SK-N-SH (cell line): Measurements from ENCODE around the gene HDHD2. TPM values are rescaled to one million over a fixed set of nuclear protein-coding genes. Genes with fewer than 3 reads are reported as not detected.

Source experiments
- CTCF ChIA-PET: fragments of 300-600, 350-600 bp; formaldehyde crosslinking; extraction: SDS; loops from one replicate; lab custom pipeline; 2021; lab: Yijun Ruan, JAX
- POLR2A ChIA-PET: fragments of 350-600 bp; sonication (Branson Sonifier 250); formaldehyde crosslinking; extraction: SDS; loops from one replicate; lab custom pipeline; 2020; ENCODE audit warnings: antibody characterized with exemption, inconsistent platforms; lab: Yijun Ruan, JAX
- DNase-seq: peaks from one replicate; pipeline ENCODE4 v3.0.0; 2012
- H2AFZ ChIP-seq: fragments of 200-600 bp; sonication (generic); 2 replicates; pipeline ENCODE4 v1.8.1; 2016; ENCODE audit warnings: antibody characterized with exemption, mild to moderate bottlenecking, low read depth
- H3F3A ChIP-seq: fragments of 200-600 bp; sonication (generic); replicated peaks from 2 replicates; pipeline ENCODE3; 2016; ENCODE audit warnings: antibody characterized with exemption, mild to moderate bottlenecking; ENCODE audit not compliant: insufficient read depth
- H3K27ac ChIP-seq, 2 experiments: fragments of 200-500 bp in 1 of 2; fragments of 200-600 bp in 1 of 2; sonication (Bioruptor generic) in 1 of 2; sonication (generic), shearing (Covaris generic) in 1 of 2; 2 replicates each; pipeline versions ENCODE4 v1.5.1 to v1.6.1; 2014 to 2016; ENCODE audit warnings: low read depth in 2 of 2, inconsistent platforms in 1 of 2, low read length in 1 of 2, mild to moderate bottlenecking in 1 of 2, mixed read lengths in 1 of 2
- H3K27me3 ChIP-seq: fragments of 200-600 bp; sonication (generic), shearing (Covaris generic); 2 replicates; pipeline ENCODE4 v1.6.1; 2016; ENCODE audit warnings: mixed run types; ENCODE audit not compliant: insufficient read depth
- H3K36me3 ChIP-seq, 2 experiments: fragments of 200-500 bp in 1 of 2; fragments of 200-600 bp in 1 of 2; sonication (Bioruptor generic) in 1 of 2; sonication (generic) in 1 of 2; replicated peaks in 1 of 2; 2 replicates each; pipeline versions ENCODE3 to v1.5.1; 2014 to 2016; ENCODE audit warnings: low read length in 1 of 2, mild to moderate bottlenecking in 1 of 2; ENCODE audit not compliant: insufficient read depth in 2 of 2, control insufficient read depth in 1 of 2
- H3K4me1 ChIP-seq, 2 experiments: fragments of 200-500 bp in 1 of 2; fragments of 200-600 bp in 1 of 2; sonication (Bioruptor generic) in 1 of 2; sonication (generic), shearing (Covaris generic) in 1 of 2; 2 replicates each; pipeline versions ENCODE4 v1.5.1 to v1.6.1; 2014 to 2016; ENCODE audit warnings: low read depth in 1 of 2, low read length in 1 of 2, mixed run types in 1 of 2; ENCODE audit not compliant: insufficient read depth in 2 of 2, control insufficient read depth in 1 of 2
- H3K4me2 ChIP-seq: fragments of 200-600 bp; sonication (generic), shearing (Covaris generic); 2 replicates; pipeline ENCODE4 v1.6.1; 2017; ENCODE audit warnings: mixed run types
- H3K4me3 ChIP-seq, 2 experiments: fragments of 200-500 bp in 1 of 2; fragments of 200-600 bp in 1 of 2; sonication (Bioruptor generic) in 1 of 2; sonication (generic), shearing (Covaris generic) in 1 of 2; 2 replicates each; pipeline versions ENCODE4 v1.5.1 to v1.8.1; 2014 to 2016; ENCODE audit warnings: low read depth in 2 of 2, inconsistent platforms in 1 of 2, low read length in 1 of 2, mild to moderate bottlenecking in 1 of 2, mixed read lengths in 1 of 2, moderate library complexity in 1 of 2
- H3K79me2 ChIP-seq: fragments of 200-600 bp; sonication (generic); 2 replicates; pipeline ENCODE4 v1.8.1; 2017; ENCODE audit warnings: mild to moderate bottlenecking; ENCODE audit not compliant: insufficient read depth
- H3K9ac ChIP-seq: fragments of 200-600 bp; sonication (generic); 2 replicates; pipeline ENCODE4 v1.6.1; 2017; ENCODE audit warnings: mixed run types
- H3K9me2 ChIP-seq: fragments of 200-600 bp; sonication (generic); 2 replicates; pipeline ENCODE4 v1.6.1; 2017; ENCODE audit warnings: mixed run types
- H3K9me3 ChIP-seq: fragments of 200-600 bp; sonication (generic); 2 replicates; pipeline ENCODE4 v1.6.1; 2017; ENCODE audit warnings: mixed run types, mild to moderate bottlenecking, moderate library complexity
- H4K20me1 ChIP-seq: fragments of 200-600 bp; sonication (generic); 2 replicates; pipeline ENCODE4 v1.6.1; 2017; ENCODE audit warnings: mild to moderate bottlenecking, mixed run types; ENCODE audit not compliant: insufficient read depth
- ELF1 ChIP-seq: IDR thresholded peaks from 2 replicates; pipeline ENCODE4 v1.4.0; 2012
- EZH2phosphoT487 ChIP-seq: fragments of 200-600 bp; sonication (generic); IDR thresholded peaks from 2 replicates; pipeline ENCODE4 v1.6.1; 2017; ENCODE audit warnings: low read depth, mixed run types, mild to moderate bottlenecking, antibody characterized with exemption, moderate library complexity, borderline replicate concordance
- GATA2 ChIP-seq: sonication (generic); formaldehyde crosslinking; IDR thresholded peaks from 2 replicates; pipeline ENCODE4 v1.5.0; 2020; ENCODE audit warnings: mild to moderate bottlenecking, missing genetic modification reagents
- MEF2A ChIP-seq: IDR thresholded peaks from 2 replicates; pipeline ENCODE4 v1.4.0; 2012; ENCODE audit warnings: low read depth, borderline replicate concordance
- YY1 ChIP-seq: IDR thresholded peaks from 2 replicates; pipeline ENCODE4 v1.4.0; 2012; ENCODE audit warnings: low read depth, mild to moderate bottlenecking
- WGBS: methylation state at CpG from one replicate; pipeline ENCODE4 v1.1.6; 2017; ENCODE audit warnings: low lambda C conversion rate; 5-methylcytosine and 5-hydroxymethylcytosine counted together
- polyA plus RNA-seq, 3 experiments: library from polyadenylated mRNA; depleted of rRNA; stranded (reverse); fragments of >200 nt; gene quantifications; 2 replicates each; pipeline ENCODE4 v1.2.3, GENCODE V29; 2012
- TF ChIP-seq, protein P1 (sequence below): fragments of 150-350 bp; IDR thresholded peaks from 2 replicates; pipeline ENCODE4 v1.6.1; 2016; ENCODE audit warnings: mild to moderate bottlenecking, low read depth, low read length
- TF ChIP-seq, protein P2 (sequence below): fragments of 150-350 bp; IDR thresholded peaks from 2 replicates; pipeline ENCODE4 v1.6.1; 2017; ENCODE audit warnings: antibody characterized with exemption, low read length, low read depth, borderline replicate concordance
- TF ChIP-seq, protein P3 (sequence below): IDR thresholded peaks from 2 replicates; pipeline ENCODE4 v1.4.0; 2012; ENCODE audit warnings: low read depth

The HDHD2 gene
- polyA plus RNA-seq, 1 of the 3 experiments (the other 2 are of a cell fraction), result 10.6 TPM

DNA sequence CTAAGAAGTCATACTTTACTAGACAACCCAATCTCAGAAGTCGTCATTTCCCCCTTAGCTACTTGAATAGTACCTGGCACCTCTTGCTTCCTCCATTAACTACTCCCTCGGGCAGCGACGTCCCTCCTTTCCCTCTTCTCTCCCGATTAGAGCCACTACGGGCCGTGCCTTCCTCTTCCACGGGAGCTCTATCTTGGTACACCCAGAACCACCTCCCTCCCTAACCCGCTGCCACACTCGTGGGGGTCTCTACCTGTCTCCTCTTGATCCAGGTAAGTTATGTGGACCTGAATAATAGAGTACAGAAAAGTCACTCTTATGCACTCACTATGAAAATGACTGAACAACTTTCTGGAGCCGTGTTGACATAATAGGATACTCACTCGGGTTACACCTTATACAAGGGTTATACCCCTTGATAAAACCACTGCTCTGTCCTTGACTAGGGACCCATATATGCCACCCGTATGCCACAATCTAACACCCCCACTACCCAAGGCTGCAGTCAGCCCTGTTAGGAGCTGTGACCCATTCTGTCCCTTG is 595 bp upstream of the HDHD2 start:
- Histone ChIP-seq H3K9ac (peak overlapping the region; percentile 86), H3K27ac (peak overlapping the region; percentile 91 to 98), H2AFZ (peak overlapping the region; percentile 97), H3K79me2 (peaks cover 41% of the 10 kb centered on the region), H3F3A (peaks cover 4% of the 10 kb centered on the region), H3K4me3 (peak overlapping the region; percentile 85 to 93), H3K27me3 (no peaks in the 10 kb centered on the region), H3K36me3 (peaks cover 30 to 34% of the 10 kb centered on the region in 2 experiments), H3K9me2 (no peaks in the 10 kb centered on the region), H3K4me2 (peak overlapping the region; percentile 96), H4K20me1 (no peaks in the 10 kb centered on the region), H3K9me3 (no peaks in the 10 kb centered on the region), H3K4me1 (peaks cover 0 to 18% of the 10 kb centered on the region in 2 experiments; a peak in 2 of 4 replicates)
- ChIA-PET POLR2A (interaction anchor here (1.0 to 2.3 kb wide), 9 partner anchors 14 to 87 kb away, joined by 3 to 10 read pairs (median 4); partner anchors contain the start of gene IER3IP1), CTCF (interaction anchor here (0.6 to 2.3 kb wide), 9 partner anchors 11 to 977 kb away, joined by 3 to 15 read pairs (median 3); a partner anchor contains a TSS)
- WGBS, result 2% methylated on average over 13 of the region's 13 CpGs
- DNase-seq, result peak; percentile 38
- TF ChIP-seq, protein P1, sequence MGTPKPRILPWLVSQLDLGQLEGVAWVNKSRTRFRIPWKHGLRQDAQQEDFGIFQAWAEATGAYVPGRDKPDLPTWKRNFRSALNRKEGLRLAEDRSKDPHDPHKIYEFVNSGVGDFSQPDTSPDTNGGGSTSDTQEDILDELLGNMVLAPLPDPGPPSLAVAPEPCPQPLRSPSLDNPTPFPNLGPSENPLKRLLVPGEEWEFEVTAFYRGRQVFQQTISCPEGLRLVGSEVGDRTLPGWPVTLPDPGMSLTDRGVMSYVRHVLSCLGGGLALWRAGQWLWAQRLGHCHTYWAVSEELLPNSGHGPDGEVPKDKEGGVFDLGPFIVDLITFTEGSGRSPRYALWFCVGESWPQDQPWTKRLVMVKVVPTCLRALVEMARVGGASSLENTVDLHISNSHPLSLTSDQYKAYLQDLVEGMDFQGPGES, result no peak
- no peak for TF ChIP-seq YY1
- TF ChIP-seq, protein P2, sequence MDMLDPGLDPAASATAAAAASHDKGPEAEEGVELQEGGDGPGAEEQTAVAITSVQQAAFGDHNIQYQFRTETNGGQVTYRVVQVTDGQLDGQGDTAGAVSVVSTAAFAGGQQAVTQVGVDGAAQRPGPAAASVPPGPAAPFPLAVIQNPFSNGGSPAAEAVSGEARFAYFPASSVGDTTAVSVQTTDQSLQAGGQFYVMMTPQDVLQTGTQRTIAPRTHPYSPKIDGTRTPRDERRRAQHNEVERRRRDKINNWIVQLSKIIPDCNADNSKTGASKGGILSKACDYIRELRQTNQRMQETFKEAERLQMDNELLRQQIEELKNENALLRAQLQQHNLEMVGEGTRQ, result no peak

DNA sequence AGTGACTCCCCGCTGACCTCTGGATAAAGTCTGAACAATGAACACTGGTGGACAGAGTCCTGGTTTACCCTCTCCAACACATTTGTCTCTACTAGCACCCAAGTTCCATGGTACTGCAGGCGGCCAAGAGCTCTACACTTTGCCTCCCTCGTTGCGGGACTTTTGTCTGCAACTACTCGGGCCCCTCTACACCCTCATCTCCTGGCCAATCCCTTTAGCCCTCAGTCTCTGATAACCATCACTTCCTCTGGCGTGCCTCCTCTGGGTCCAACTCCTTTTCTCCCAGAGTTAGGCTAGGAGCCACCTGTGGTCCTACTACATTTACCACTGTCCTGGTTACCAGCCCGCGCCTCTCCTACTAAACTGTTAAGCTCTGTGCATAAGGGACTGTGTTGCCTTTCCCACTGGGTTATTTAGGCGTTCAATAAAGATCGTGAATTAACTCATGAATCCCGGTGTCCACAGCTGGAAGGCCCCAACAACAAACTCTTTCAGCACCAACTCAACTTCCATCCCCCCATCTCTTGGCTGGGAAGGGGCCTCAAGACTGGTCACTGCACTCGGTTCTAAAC is 757 bp downstream of the HDHD2 start:
- TF ChIP-seq EZH2phosphoT487, result no peak
- TF ChIP-seq, protein P3, sequence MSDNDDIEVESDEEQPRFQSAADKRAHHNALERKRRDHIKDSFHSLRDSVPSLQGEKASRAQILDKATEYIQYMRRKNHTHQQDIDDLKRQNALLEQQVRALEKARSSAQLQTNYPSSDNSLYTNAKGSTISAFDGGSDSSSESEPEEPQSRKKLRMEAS, result no peak
- TF ChIP-seq, protein P1, result no peak
- no peak for TF ChIP-seq ELF1
- TF ChIP-seq MEF2A, result no peak
- peak; percentile 13; the same call in 1 of the 2 replicates for TF ChIP-seq GATA2 (CRISPR knock-in tag)
- peak; percentile 48 for DNase-seq
- H3K79me2 ChIP-seq, result peaks cover 55% of the 10 kb centered on the region

More for the DNA sequence above, 757 bp downstream of the HDHD2 start:
- H3K27me3 ChIP-seq, result no peaks in the 10 kb centered on the region
- H3K4me2 ChIP-seq, result peak overlapping the region; percentile 96
- H3K27ac ChIP-seq, result peak overlapping the region; percentile 91 to 98
- no peaks in the 10 kb centered on the region for H3K9me2 ChIP-seq
- H3K4me1 ChIP-seq, result peaks cover 0 to 18% of the 10 kb centered on the region in 2 experiments; a peak in 2 of 4 replicates
- peaks cover 17 to 21% of the 10 kb centered on the region in 2 experiments for H3K36me3 ChIP-seq
- H3K9me3 ChIP-seq, result no peaks in the 10 kb centered on the region
- H4K20me1 ChIP-seq, result peaks cover 5% of the 10 kb centered on the region
- no peaks in the 10 kb centered on the region for H3F3A ChIP-seq
- H3K9ac ChIP-seq, result peak overlapping the region; percentile 86
- peak overlapping the region; percentile 85 to 93 for H3K4me3 ChIP-seq
- H2AFZ ChIP-seq, result peak overlapping the region; percentile 97
- ChIA-PET POLR2A (interaction anchor here (0.7 to 2.3 kb wide), 9 partner anchors 11 to 59 kb away, joined by 3 to 10 read pairs (median 5); partner anchors contain the start of gene IER3IP1), CTCF (interaction anchor here (0.6 to 2.3 kb wide), 9 partner anchors 10 to 976 kb away, joined by 3 to 15 read pairs (median 3); a partner anchor contains a TSS)
- 8% methylated on average over 12 of the region's 12 CpGs for WGBS
